Measurements from ENCODE around the gene FBLN1.

- TF ChIP-seq CTCF (IDR thresholded peaks at IDR 0.05) (no peak), POLR2A (IDR thresholded peaks at IDR 0.05) (no peak)
These were observed 98.4 kb downstream of the FBLN1 start for GRCh38 chr22:45600790-45601730.
